ENCODE results near the gene DYNC1I1.

GRCh38 chr7:95908499-95908898 is 136.1 kb downstream of the DYNC1I1 start:
- no peak for TF ChIP-seq CTCF (IDR thresholded peaks at IDR 0.05; ENCODE audit: insufficient read depth, low read length, poor library complexity, severe bottlenecking)
- TF ChIP-seq EZH2phosphoT487 (conservative IDR thresholded peaks at IDR 0.05; ENCODE audit: low read length), result no peak
